KG1 (cell line): ENCODE measurements around the gene NPR2.
A peak's percentile ranks its signal among the peaks of the same experiment; 100 is the strongest.

ENCODE experiments used
- DNase-seq: peaks from one replicate; lab custom pipeline; 2025; lab: John Stamatoyannopoulos, UW

Gene NPR2

DNA sequence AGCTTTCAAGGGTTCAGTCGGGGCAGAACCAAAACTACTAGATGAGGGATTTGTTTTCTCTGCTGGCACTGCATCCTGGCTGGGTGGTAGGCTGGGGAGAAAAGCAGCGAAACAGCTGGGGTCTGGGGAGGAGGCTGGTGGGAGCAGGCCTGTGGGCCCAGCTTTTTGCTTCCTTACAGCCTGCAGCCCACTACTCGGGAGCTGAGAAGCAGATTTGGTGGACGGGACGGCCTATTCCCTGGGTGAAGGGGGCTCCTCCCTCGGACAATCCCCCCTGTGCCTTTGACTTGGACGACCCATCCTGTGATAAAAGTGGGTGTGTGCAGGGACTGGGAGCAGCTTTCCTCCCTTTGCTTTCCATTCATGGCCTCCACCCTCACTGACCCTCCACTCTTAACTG is 9.1 kb downstream of the NPR2 start:
- no peak for DNase-seq

DNA sequence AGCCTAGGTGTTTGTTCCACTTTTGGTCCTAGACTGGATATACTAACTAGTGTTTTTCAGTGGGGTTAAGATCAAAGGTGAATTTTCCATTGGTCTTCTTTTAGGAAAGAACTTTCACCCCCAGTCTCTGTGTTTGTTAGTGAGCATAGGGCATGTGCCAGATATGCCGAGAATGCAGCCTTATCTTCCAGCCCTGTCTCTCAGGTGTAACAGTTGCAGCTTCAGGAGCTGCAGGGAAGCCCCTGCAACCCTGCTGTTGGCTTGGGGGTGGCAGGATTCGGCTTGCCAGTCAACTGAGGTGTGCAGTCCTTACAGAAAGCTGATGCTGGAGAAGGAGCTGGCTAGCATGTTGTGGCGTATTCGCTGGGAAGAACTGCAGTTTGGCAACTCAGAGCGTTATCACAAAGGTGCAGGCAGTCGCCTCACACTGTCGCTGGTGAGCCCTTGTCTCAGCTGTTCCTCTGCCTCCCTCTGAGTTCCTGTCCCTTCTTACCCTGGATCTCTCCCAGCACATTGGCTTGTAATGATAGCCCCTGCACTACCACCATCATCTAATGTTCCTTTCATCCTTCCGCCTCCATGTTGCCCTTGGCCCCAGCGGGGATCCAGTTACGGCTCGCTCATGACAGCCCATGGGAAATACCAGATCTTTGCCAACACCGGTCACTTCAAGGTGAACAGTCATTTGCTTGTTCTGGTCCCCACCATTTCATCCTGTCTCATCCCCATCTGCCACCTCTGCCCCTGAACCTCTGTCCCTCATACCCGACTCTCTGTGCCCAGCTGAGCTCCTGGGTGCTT is 10.1 kb downstream of the NPR2 start:
- DNase-seq, result no peak

- DNase-seq, result no peak
Observed at GRCh38 chr9:35806101-35806500, 14.7 kb downstream of the NPR2 start.

DNA sequence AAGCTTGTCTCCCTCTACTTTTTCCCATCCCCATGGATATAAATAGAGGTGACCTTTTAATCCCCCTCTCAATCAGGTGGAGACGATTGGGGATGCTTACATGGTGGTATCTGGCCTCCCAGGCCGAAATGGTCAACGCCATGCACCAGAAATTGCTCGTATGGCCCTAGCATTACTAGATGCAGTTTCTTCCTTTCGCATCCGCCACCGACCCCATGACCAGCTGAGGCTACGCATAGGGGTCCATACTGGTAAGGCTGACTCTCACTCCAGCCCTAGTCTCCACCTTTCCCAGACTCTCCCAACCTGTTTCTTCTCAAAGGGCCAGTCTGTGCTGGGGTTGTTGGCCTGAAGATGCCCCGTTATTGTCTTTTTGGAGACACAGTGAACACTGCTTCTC is 17.0 kb downstream of the NPR2 start:
- no peak for DNase-seq

DNA sequence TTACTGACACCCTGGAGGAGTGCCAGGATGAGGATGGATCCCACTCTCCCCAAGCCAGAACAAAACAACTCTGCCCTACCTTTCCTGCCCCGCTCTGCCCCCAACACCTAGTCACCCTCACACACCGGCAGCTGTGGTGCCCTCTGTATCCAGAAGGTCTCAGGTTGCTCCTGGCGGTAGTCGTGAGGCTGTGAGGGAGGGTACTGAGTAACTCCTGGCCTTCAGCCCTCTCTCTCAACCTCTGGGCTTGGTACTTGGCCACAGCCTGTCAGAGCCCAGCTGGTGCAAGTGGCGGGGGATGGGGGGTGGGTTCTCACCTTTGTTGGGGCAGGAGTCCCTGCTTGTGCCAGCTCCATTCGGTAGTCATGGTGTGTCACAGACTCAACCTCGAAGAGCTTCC is 18.7 kb downstream of the NPR2 start:
- DNase-seq, result no peak

- no peak for DNase-seq
Observed at GRCh38 chr9:35811381-35812024, 20.1 kb downstream of the NPR2 start.

GRCh38 chr9:35812025-35812602 is 20.7 kb downstream of the NPR2 start, which contains the start of gene SPAG8:
SPAG8 (minus strand) TSS chr9:35812262; CDS start chr9:35812147, 115 bp downstream.
- DNase-seq, result peak; percentile 92

DNA sequence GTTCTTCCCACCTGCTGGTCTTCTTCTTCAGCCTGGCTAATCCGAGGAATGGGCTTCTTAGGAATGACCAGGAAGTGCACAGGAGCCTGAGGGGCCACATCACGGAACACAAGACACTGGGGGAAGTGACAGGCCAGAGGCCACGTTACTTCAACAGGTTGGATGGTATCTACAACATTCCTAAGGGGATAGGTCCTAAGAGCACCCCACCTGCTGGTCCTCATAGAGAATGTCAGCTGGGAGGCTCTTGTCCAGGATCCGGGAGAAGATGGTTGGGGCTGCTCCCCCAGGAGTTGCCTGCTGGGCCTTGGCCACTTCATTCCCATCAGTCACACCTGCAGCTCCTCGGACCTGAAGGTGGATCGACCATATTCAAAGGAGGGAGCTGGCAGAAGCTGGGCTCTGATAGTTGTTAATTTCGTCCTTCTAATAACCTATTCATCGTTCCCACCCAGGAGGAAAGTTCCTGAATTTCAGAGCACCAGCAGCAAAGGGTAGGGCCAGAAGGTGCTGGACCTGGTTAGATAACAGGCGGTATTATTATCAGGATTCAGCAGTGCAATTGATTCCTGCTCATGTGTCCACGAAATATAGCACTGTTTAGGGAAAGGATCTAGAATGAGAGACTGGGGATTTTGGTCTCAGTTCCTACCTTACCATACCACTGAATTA is 22.2 kb downstream of the NPR2 start:
- DNase-seq, result no peak

DNA sequence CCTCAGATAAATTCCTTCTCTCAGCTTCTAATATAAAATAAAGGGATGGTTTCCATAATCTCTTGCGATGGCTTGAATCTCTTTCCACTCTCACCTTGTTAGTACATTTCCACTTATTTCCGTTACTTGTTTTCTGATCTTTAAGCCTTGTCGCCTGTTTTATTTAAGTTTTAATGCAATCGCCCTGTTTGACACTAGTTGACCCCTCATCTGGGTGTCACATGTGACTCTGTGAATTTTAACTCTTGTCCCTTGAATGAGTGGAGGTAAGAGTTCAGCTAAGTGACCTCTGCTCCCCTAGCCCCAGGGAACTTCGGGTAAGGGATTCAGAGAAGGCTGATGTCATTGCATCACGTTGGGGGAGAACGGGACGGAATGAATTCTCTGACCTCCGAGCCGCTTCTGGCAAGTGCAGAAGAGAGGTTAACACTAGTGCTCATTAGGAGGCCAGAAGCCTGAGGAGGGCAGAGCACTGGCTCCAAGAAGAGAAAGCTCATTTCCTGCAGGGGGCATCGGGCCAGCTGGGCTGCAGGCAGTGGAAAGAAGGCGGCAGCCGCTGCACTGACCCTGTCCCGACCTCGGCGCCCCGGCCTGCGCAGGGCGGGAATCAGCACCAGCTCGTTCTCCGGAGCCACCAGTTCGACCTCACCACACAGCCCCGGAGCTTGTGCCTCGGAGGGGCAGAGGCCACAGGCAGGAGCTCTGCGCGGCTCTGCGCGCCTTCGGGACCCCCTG is 22.9 kb downstream of the NPR2 start:
- DNase-seq, result peak; percentile 35

DNA sequence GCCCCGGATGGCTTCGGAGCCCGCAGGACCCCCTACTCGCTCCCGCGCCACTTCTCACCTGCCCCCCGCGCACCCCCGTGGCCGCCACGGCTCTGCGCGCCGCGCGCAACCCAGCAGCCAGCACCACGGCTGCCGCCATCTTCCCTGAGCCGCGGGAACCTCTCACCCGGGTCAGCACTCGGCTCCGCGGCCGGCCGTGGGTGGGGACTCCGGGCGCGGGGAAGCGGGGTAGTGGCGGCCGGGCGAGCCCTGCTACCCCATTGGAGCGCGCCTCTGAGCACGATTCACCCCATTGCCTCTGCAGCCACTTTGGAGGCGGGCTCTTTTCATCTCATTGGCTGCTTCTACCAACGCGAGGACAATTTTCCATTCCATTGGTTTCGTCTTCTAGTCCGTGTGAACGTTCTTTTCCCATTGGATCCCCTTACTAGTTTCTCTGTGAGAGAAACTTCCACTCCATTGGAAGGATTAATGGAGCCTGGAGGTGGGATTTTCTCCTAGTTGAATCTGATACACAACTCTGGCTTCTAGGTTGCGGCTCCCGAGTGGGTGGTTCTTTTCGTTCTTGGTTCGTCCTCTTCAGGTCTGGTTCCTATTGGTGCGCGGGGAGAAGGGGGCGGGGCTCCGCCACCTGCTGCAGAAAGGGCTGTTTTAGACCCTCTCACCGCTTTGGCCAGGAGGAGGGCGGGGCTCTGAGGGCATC is 23.6 kb downstream of the NPR2 start, which contains the start of gene HINT2:
HINT2 (minus strand) TSS at position 202 of the 703 bp plus-strand sequence; CDS start at position 139, 63 bp downstream.
- DNase-seq, result peak; percentile 100

DNA sequence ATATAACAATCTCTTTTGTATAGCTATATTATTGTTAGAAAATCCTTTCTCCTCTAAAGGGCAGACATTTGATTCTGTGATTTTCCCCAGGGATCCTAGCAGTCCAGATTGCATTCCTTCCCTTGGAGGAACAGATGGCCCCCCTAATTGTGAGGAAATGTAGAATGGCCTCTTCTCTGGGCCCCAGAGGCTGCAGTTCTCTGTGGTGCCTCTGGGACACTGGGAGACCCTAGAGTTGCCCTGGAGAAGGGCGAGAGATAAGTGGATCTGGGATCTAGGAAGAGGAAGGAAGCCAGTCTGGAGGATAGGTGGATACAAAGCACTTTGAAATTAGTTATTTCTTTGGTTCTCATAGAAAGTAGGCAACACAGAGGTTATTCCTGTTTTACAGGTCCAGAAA is 25.3 kb downstream of the NPR2 start:
- DNase-seq, result no peak

DNA sequence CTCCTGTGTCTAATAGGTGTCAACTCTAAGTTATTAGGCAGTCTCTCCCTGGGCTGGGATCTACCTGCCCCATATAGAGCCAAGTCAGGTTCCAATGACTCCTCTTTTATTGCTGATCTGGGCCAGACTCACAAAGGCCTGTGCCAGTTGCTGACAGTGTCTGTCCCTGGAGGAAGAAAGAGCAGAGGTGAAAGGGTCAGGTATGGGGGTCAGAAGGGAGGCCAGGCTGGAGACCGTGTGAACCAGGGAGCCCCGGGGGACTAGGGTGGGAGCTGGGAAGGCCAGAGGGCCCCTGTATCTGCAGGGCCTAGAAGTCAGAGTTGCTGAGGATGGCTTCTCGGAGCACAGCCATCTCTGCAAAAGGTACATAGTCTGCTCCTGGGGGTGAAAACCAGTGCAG is 26.9 kb downstream of the NPR2 start:
- DNase-seq, result no peak

- DNase-seq, result no peak
Observed at GRCh38 chr9:35820076-35820475, 28.7 kb downstream of the NPR2 start.

- no peak for DNase-seq
Observed at GRCh38 chr9:35822926-35823325, 31.5 kb downstream of the NPR2 start.

- DNase-seq, result no peak
Observed at GRCh38 chr9:35826071-35826701, 34.8 kb downstream of the NPR2 start.

GRCh38 chr9:35827486-35827885 is 36.1 kb downstream of the NPR2 start:
- DNase-seq, result no peak

- DNase-seq, result no peak
Observed at GRCh38 chr9:35828716-35829083, 37.3 kb downstream of the NPR2 start, which contains the start of gene FAM221B. FAM221B (minus strand) TSS chr9:35828732; CDS start chr9:35826161, 2,571 bp downstream.

GRCh38 chr9:35829084-35829763 is 37.8 kb downstream of the NPR2 start, which contains the start of gene TMEM8B:
TMEM8B (plus strand) TSS chr9:35829228; CDS start chr9:35829448, 220 bp downstream.
- peak; percentile 71 for DNase-seq

- no peak for DNase-seq
Observed at GRCh38 chr9:35829764-35830096, 38.3 kb downstream of the NPR2 start.

DNA sequence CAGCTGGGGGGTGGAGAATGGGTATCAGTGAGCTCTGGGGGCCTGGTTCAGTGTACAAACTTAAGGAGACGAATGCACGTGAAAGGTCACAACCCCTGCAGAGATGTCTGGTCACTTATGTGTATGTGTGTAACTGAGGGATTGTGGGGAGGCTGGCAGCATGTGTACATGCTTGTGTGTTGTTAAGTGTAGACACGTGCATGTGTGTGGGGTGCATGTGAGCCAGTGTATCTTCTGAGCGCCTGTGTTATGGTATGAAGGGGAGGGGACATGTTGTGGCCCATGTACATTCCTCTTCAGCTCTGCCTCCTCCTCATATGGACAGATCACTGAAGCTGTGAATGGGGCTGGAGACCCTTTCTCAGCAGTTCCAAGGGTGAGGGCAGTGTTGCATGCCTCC is 39.6 kb downstream of the NPR2 start:
- DNase-seq, result no peak
